ENCODE results near the gene GAS2. TPM values are rescaled to one million over a fixed set of nuclear protein-coding genes. Genes with fewer than 3 reads are reported as not detected.

The GAS2 gene
- 10 to 100 TPM in 1 of 4 donors, 1 to 10 TPM in 1, under 1 TPM in 1, not detected in 1; 0.77 to 21.5 (median 5.1) TPM for total RNA-seq

DNA sequence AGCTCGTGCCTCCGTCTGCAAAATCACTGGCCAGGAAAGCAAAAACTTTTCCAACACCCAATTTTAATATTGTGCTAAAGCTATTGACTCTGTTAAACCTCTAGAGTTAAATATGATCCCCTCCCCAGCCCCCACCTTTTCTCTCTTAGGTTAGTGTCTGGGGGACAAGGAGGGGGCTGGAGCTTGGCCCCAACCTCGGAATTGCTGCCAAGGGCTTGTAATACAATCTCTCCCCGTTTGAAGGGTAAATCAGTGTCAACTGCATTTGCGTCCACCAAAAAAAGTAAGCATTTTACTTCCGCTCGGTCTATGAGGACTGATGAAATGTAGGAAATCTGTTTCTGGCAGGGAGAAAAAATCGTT is at the start of gene GAS2:
Gene GAS2, plus strand, starts transcription at position 287 of the 363 bp plus-strand sequence. CDS start 8,259 bp downstream, outside the sequence.
- Histone ChIP-seq H3K4me3 (no peak within 1 kb of the TSS), H3K4me1 (no peaks in the 10 kb centered on the region), H3K36me3 (no peaks in the 10 kb centered on the region), H3K27me3 (no peaks in the 10 kb centered on the region), H3K9me3 (no peaks in the 10 kb centered on the region), H3K27ac (no peak within 1 kb of the TSS)
- DNase-seq = no peak
- intact Hi-C loops (cut with DNase I; ENCODE audit: low total_unique reads) = no loop called here
- TF ChIP-seq, protein P1, sequence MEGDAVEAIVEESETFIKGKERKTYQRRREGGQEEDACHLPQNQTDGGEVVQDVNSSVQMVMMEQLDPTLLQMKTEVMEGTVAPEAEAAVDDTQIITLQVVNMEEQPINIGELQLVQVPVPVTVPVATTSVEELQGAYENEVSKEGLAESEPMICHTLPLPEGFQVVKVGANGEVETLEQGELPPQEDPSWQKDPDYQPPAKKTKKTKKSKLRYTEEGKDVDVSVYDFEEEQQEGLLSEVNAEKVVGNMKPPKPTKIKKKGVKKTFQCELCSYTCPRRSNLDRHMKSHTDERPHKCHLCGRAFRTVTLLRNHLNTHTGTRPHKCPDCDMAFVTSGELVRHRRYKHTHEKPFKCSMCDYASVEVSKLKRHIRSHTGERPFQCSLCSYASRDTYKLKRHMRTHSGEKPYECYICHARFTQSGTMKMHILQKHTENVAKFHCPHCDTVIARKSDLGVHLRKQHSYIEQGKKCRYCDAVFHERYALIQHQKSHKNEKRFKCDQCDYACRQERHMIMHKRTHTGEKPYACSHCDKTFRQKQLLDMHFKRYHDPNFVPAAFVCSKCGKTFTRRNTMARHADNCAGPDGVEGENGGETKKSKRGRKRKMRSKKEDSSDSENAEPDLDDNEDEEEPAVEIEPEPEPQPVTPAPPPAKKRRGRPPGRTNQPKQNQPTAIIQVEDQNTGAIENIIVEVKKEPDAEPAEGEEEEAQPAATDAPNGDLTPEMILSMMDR (IDR thresholded peaks at IDR 0.05) = no peak
- no peak for TF ChIP-seq POLR2A (IDR thresholded peaks at IDR 0.05)

DNA sequence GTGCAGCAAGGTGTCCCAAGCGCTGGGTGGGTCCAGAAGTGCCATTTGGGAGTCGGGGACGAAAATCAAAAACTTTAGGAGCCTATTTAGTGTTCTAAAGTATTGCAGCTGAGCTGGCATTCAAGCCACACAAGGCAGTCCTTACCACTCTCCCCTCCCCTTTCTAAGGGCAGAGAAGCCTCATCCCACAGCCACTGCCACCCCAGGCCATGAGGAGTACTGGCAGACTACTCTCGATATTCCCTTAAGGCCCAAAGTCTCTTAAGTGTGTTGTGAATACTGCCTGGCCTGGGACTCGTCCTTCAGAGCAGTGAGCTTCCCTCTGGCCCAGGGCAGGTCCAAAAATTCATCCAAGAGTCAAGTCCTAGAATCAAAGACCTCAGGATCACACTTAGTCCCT is 48.5 kb upstream of the GAS2 start:
- Histone ChIP-seq H3K4me3 (no peak overlapping the region), H3K36me3 (no peaks in the 10 kb centered on the region), H3K9me3 (no peaks in the 10 kb centered on the region), H3K27me3 (no peaks in the 10 kb centered on the region), H3K27ac (no peak overlapping the region), H3K4me1 (no peaks in the 10 kb centered on the region)
- TF ChIP-seq, protein P1 (IDR thresholded peaks at IDR 0.05) = no peak
- no peak for TF ChIP-seq POLR2A (IDR thresholded peaks at IDR 0.05)
- DNase-seq = no peak
- intact Hi-C loops (cut with DNase I; ENCODE audit: low total_unique reads) = no loop called here

DNA sequence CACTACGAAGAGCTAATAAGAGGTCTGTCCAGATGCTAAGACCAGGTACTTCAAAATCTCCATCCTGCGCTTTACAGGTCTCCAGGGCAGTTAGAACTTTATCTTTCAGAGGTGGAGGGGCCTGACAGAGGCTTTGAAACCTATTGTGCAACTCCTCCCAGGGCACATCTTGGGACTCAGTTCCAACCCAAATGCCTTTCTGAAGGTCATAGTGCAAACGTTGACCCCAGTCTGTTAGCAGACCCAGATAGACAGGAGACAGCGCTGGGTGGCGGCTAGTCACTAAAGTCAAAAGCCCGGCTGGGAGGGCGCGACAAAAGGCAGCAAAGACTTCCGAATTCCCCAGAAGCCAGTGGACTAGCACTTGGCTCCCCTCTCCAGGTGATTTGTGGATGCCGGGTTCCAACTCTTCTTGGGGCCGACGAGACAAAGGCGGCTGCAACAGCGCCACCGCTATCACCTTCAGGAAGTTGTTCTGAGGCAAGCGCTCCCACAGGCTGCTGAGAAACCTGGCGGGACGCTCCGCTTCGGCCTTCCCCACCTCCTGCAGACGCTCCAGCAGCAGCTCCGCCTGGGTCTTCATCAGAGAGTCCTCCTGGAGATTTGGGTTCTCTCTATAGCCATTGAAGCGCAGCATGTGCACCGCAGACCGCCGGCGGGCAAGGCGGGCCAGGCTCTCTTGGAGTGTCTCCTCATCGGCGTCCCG is 41.5 kb upstream of the GAS2 start:
- intact Hi-C loops (cut with DNase I; ENCODE audit: low total_unique reads) = loop anchor here (10.0 kb wide), 1 partner anchor 210 kb away; no protein-coding TSS in a partner anchor
- H3K9me3 ChIP-seq = no peaks in the 10 kb centered on the region
- no peaks in the 10 kb centered on the region for H3K36me3 ChIP-seq
- H3K27ac ChIP-seq = peak overlapping the region; percentile 88 to 90
- H3K4me1 ChIP-seq = peaks cover 0 to 10% of the 10 kb centered on the region in 2 donors
- H3K27me3 ChIP-seq = no peaks in the 10 kb centered on the region
- no peak for TF ChIP-seq POLR2A (IDR thresholded peaks at IDR 0.05)
- TF ChIP-seq, protein P1 (IDR thresholded peaks at IDR 0.05) = peak; percentile 3 to 44 (median 19)
- peak overlapping the region; percentile 78 to 83 for H3K4me3 ChIP-seq
- DNase-seq = peak; percentile 44 to 53

DNA sequence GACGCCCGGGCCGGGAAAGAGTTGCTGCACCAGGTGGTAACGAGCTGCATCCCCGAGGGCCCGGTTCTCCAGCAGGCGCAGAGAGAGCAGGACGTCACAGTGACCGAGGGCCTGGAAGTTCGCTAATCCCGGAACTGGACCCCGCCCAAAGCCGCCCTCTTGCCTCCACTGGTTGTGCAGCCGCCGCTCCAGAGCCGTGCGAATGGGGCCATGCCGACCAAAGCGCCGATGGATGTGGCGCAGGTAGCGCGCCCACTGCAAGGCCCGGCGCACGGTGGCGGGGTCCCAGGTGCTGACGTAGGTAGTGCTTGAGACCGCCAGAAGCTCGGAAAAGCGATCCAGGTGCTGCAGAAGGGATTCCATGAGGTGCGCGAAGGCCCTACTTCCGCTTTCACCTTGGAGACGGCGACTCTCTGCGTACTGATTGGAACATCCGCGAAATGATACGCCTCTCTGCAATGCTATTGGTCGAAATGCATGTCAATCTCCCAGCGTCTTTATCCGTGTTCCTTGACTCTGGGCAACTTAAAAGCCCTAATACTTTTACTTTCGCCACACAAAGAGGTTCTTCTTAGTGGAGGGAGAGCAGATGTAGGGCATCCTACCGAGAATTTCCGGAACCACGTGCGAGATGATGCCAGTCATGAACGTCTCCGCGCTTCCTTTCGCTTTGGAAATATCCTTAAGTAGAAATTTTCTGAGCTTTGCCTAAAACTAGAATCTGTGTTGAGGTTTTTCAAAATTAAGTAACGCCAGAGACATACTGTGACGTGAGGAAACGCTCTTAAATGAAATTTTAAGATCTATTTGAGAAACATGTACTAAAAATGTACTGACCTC is 40.7 kb upstream of the GAS2 start, which contains the start of gene FANCF:
Gene FANCF, minus strand, starts transcription at position 376 of the 840 bp plus-strand sequence. Its CDS starts 13 bp downstream, at position 363.
- DNase-seq = peak; percentile 93 to 97
- intact Hi-C loops (cut with DNase I; ENCODE audit: low total_unique reads) = loop anchor here (10.0 kb wide), 1 partner anchor 209 kb away; no protein-coding TSS in a partner anchor
- H3K27me3 ChIP-seq = no peaks in the 10 kb centered on the region
- H3K9me3 ChIP-seq = no peaks in the 10 kb centered on the region
- no peaks in the 10 kb centered on the region for H3K36me3 ChIP-seq
- peak within 1 kb of the TSS; percentile 78 to 83 for H3K4me3 ChIP-seq
- TF ChIP-seq, protein P1 (IDR thresholded peaks at IDR 0.05) = peak in 1 of 4 experiments; percentile 9
- TF ChIP-seq POLR2A (IDR thresholded peaks at IDR 0.05) = peak in 1 of 2 donors; percentile 31
- peak within 1 kb of the TSS; percentile 88 to 90 for H3K27ac ChIP-seq
- H3K4me1 ChIP-seq = peaks cover 0 to 10% of the 10 kb centered on the region in 2 donors

All from uterus (tissue), 4 donors.